Karpas-422 (cell line): ENCODE results near the gene DPCD. TPM values are rescaled to one million over a fixed set of nuclear protein-coding genes. Genes with fewer than 3 reads are reported as not detected.

ENCODE experiments used
- DNase-seq: peaks from one replicate; pipeline ENCODE4 v3.0.0-alpha.2; 2015
- H2AFZ ChIP-seq: fragments of 200-600 bp; sonication (generic); 2 replicates; pipeline ENCODE4 v1.6.1; 2014; ENCODE audit warnings: antibody characterized with exemption, low read length, mixed read lengths
- H3K27ac ChIP-seq: fragments of 200-600 bp; sonication (generic); 2 replicates; pipeline ENCODE4 v1.5.1; 2014; ENCODE audit warnings: mild to moderate bottlenecking, low read length, moderate library complexity
- H3K27me3 ChIP-seq: fragments of 200-600 bp; sonication (generic); 2 replicates; pipeline ENCODE4 v1.6.1; 2014; ENCODE audit warnings: low read length, mixed read lengths
- H3K36me3 ChIP-seq: fragments of 200-600 bp; sonication (generic); 2 replicates; pipeline ENCODE4 v1.6.1; 2014; ENCODE audit warnings: low read length, mixed read lengths; ENCODE audit not compliant: insufficient read depth
- H3K4me1 ChIP-seq: fragments of 200-600 bp; sonication (generic); 2 replicates; pipeline ENCODE4 v1.6.1; 2014; ENCODE audit warnings: mild to moderate bottlenecking, low read length, mixed read lengths
- H3K4me2 ChIP-seq: fragments of 200-600 bp; sonication (generic); 2 replicates; pipeline ENCODE4 v1.6.1; 2014; ENCODE audit warnings: low read length, low read depth, mild to moderate bottlenecking; ENCODE audit not compliant: poor library complexity, severe bottlenecking
- H3K4me3 ChIP-seq: fragments of 200-600 bp; sonication (generic); 2 replicates; pipeline ENCODE4 v1.5.1; 2014; ENCODE audit warnings: mild to moderate bottlenecking, antibody characterized with exemption, low read length, mixed read lengths
- H3K79me2 ChIP-seq: fragments of 200-600 bp; sonication (generic); 2 replicates; pipeline ENCODE4 v1.6.1; 2014; ENCODE audit warnings: mild to moderate bottlenecking, low read length, mixed read lengths
- H3K9ac ChIP-seq: fragments of 200-600 bp; sonication (generic); 2 replicates; pipeline ENCODE4 v1.6.0; 2014; ENCODE audit warnings: low read length
- H3K9me2 ChIP-seq: fragments of 200-600 bp; sonication (generic), shearing (Covaris generic); replicated peaks from 2 replicates; pipeline ENCODE4 v1.6.0; 2014; ENCODE audit warnings: mild to moderate bottlenecking, low read length, moderate library complexity; ENCODE audit not compliant: insufficient read depth
- H3K9me3 ChIP-seq: fragments of 300-700, 200-600 bp; sonication (generic); 2 replicates; pipeline ENCODE4 v1.6.1; 2014; ENCODE audit warnings: low read length, mixed read lengths
- H4K20me1 ChIP-seq: fragments of 200-600 bp; sonication (generic); 2 replicates; pipeline ENCODE4 v1.6.1; 2014; ENCODE audit warnings: mild to moderate bottlenecking, antibody characterized with exemption, low read length, low read depth; ENCODE audit not compliant: insufficient read depth
- total RNA-seq: library from RNA; depleted of rRNA; stranded (reverse); fragments of >200 nt; shearing (Covaris generic); gene quantifications from 2 replicates; pipeline ENCODE4 v1.2.3, GENCODE V29; 2014; ENCODE audit warnings: low replicate concordance

Gene DPCD
- total RNA-seq, 1 experiment from 2014 or later: 15.7 TPM

DNA sequence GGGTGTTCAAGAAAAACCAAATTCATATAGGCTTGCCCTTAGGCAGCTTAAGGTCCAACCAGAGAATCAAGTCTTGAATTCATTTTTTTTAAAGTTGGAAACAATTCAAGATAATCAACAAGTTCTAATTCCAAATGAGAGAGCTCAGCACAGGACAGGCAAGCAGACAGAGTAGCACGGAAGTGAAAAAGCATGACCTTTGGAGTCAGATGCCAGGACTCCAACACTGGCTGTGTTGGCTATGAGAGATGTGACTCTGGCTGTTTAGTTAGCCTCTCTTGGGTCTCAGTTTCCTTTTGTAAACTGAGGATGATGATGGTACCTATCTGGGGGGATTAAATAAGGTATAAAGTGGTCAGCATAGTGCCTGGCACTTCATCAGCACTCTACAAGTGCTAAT is 57.5 kb downstream of the DPCD start:
- no peak overlapping the region for H3K27ac ChIP-seq
- no peaks in the 10 kb centered on the region for H3K9me2 ChIP-seq
- H3K79me2 ChIP-seq: peaks cover 3% of the 10 kb centered on the region; the same call in 1 of the 2 replicates
- no peak overlapping the region for H2AFZ ChIP-seq
- no peak overlapping the region for H3K4me2 ChIP-seq
- H3K9ac ChIP-seq: no peak overlapping the region
- H3K4me1 ChIP-seq: no peaks in the 10 kb centered on the region
- H3K9me3 ChIP-seq: no peaks in the 10 kb centered on the region
- H3K36me3 ChIP-seq: no peaks in the 10 kb centered on the region
- no peaks in the 10 kb centered on the region for H3K27me3 ChIP-seq
- H4K20me1 ChIP-seq: no peaks in the 10 kb centered on the region
- no peak for DNase-seq
- no peak overlapping the region for H3K4me3 ChIP-seq

DNA sequence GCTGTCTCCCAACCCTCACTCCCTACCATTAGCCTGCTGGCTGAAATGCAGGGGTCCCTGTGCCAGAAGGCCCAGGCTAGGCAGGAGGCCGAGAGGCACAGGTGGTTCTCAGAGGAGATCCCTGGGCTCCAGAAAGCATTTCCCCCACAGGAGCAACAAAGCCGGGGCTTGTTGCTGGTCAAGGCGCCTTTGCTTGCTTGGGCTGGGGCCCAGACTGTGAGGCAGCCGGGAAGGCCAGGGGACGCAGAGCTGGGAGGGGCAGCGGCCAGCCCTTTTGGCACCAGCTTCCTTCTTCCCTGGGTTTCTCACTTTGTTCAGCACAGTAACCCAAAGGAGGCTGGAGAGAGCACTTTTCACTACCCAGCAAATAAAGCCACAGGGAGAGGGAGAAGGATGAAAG is 58.2 kb downstream of the DPCD start:
- DNase-seq: no peak
- no peak overlapping the region for H3K4me3 ChIP-seq
- H3K9me3 ChIP-seq: no peaks in the 10 kb centered on the region
- no peaks in the 10 kb centered on the region for H3K36me3 ChIP-seq
- H3K27ac ChIP-seq: no peak overlapping the region
- H3K4me2 ChIP-seq: no peak overlapping the region
- no peak overlapping the region for H3K9ac ChIP-seq
- H3K27me3 ChIP-seq: no peaks in the 10 kb centered on the region
- no peaks in the 10 kb centered on the region for H3K9me2 ChIP-seq
- no peak overlapping the region for H2AFZ ChIP-seq
- H4K20me1 ChIP-seq: no peaks in the 10 kb centered on the region
- H3K79me2 ChIP-seq: peaks cover 3% of the 10 kb centered on the region; the same call in 1 of the 2 replicates
- H3K4me1 ChIP-seq: no peaks in the 10 kb centered on the region

DNA sequence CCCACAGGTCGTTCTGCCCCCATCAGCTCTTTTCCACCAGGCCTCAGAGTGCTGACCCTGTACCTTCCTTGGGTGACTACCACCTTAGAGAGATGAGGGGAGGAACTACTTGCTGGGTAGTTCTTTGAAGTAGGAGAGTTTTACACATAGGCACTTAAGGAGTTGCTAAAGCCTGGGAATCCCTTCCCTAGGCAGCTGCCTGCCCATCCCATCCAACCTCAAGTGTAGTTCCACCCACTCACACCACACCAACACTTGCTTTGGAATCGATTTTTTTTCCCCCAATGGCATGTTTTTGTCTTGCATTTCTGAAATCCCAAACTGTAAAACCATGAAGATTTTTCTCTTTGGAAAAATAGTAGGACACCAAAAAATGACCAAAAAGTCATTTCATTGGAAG is 59.1 kb downstream of the DPCD start:
- H4K20me1 ChIP-seq: no peaks in the 10 kb centered on the region
- no peak overlapping the region for H2AFZ ChIP-seq
- H3K9me3 ChIP-seq: no peaks in the 10 kb centered on the region
- no peaks in the 10 kb centered on the region for H3K27me3 ChIP-seq
- no peaks in the 10 kb centered on the region for H3K9me2 ChIP-seq
- H3K4me3 ChIP-seq: no peak overlapping the region
- H3K9ac ChIP-seq: no peak overlapping the region
- no peak overlapping the region for H3K27ac ChIP-seq
- no peak for DNase-seq
- no peak overlapping the region for H3K4me2 ChIP-seq
- no peaks in the 10 kb centered on the region for H3K36me3 ChIP-seq
- no peaks in the 10 kb centered on the region for H3K4me1 ChIP-seq
- H3K79me2 ChIP-seq: peaks cover 3% of the 10 kb centered on the region; the same call in 1 of the 2 replicates

DNA sequence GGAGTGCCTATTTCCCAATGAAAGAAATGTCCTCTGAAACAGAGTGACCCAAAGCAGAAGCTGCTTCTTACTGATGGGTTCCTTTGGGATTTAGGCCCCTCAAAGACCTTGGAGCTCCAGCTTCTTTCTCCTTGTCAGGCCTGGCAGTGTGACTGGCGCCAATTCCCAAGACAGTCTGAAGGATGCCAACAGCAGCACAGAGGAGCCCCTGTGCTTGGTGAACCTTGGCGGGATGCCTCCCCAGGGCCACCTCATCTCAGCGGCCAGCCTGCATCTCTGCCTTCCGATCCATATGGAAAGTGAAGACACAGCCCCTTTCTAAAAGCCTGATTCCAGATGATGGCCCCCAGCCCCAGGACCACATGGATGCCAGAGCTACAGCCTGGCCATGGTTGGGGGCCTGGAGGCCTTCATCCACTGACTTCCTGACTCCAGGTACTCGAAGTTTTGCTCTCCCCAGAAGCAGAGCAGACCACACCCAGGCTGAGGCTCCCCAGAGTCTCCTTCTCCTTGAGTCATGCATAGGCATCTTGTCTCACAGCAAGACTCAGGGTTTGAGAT is 61.5 kb downstream of the DPCD start:
- Histone ChIP-seq H3K9me3 (no peaks in the 10 kb centered on the region), H4K20me1 (no peaks in the 10 kb centered on the region), H3K79me2 (peaks cover 8% of the 10 kb centered on the region; the same call in 1 of the 2 replicates), H3K27ac (no peak overlapping the region), H3K9me2 (no peaks in the 10 kb centered on the region), H3K27me3 (no peaks in the 10 kb centered on the region), H3K9ac (no peak overlapping the region), H3K4me1 (no peaks in the 10 kb centered on the region), H3K36me3 (no peaks in the 10 kb centered on the region), H3K4me2 (no peak overlapping the region), H3K4me3 (no peak overlapping the region), H2AFZ (no peak overlapping the region)
- DNase-seq: no peak

DNA sequence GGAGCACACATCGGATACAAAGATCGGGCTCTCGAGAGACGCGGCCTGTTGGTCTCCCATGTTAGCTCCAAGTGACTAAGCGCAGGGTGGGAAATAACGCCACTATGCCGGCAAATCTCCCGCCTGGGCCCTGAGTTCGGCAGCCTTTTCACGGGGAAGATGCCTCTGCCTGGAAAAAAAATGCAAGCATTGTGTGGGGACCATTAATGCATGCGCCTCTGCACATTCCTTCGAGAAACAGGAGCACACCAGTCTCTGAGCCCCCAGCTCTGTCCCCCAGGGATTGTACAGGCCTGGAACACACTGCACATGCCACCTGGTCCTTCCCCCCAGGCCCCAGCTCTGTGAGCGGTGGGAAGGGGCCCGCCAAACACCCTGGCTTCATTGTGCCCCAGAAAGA is 62.7 kb downstream of the DPCD start:
- H3K4me3 ChIP-seq: no peak overlapping the region
- H3K79me2 ChIP-seq: peaks cover 6% of the 10 kb centered on the region; the same call in 1 of the 2 replicates
- H4K20me1 ChIP-seq: no peaks in the 10 kb centered on the region
- H3K36me3 ChIP-seq: no peaks in the 10 kb centered on the region
- H3K27me3 ChIP-seq: no peaks in the 10 kb centered on the region
- no peak overlapping the region for H3K4me2 ChIP-seq
- no peaks in the 10 kb centered on the region for H3K9me3 ChIP-seq
- DNase-seq: no peak
- no peak overlapping the region for H2AFZ ChIP-seq
- no peak overlapping the region for H3K27ac ChIP-seq
- no peaks in the 10 kb centered on the region for H3K4me1 ChIP-seq
- no peak overlapping the region for H3K9ac ChIP-seq
- no peaks in the 10 kb centered on the region for H3K9me2 ChIP-seq

DNA sequence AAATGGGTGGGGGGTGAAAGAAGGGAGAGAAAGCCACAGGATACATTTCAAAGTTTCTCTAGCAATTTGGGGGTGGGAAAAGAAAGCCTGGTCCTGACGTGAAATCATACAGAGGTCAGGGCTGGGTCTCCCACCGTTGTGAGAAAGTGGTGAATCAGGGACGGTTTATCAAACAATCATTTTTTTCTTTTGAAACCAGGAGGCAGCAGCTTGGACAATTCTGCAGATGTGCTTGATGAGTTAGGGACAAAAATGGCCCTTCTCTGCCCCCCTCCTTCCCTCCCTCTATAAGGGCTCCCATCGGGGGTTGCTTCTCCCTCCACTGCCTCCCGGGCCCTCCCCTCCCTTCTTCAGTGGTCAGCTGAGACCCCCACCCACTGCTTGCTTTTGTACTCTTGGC is 63.2 kb downstream of the DPCD start:
- H3K4me2 ChIP-seq: no peak overlapping the region
- no peak for DNase-seq
- H4K20me1 ChIP-seq: no peaks in the 10 kb centered on the region
- H3K9ac ChIP-seq: no peak overlapping the region
- no peak overlapping the region for H2AFZ ChIP-seq
- H3K9me3 ChIP-seq: no peaks in the 10 kb centered on the region
- 0 out of 2 replicates have a peak, but pooled peaks cover 6% of the 10 kb centered on the region for H3K79me2 ChIP-seq
- no peak overlapping the region for H3K4me3 ChIP-seq
- no peaks in the 10 kb centered on the region for H3K4me1 ChIP-seq
- no peaks in the 10 kb centered on the region for H3K27me3 ChIP-seq
- H3K9me2 ChIP-seq: no peaks in the 10 kb centered on the region
- no peaks in the 10 kb centered on the region for H3K36me3 ChIP-seq
- no peak overlapping the region for H3K27ac ChIP-seq

DNA sequence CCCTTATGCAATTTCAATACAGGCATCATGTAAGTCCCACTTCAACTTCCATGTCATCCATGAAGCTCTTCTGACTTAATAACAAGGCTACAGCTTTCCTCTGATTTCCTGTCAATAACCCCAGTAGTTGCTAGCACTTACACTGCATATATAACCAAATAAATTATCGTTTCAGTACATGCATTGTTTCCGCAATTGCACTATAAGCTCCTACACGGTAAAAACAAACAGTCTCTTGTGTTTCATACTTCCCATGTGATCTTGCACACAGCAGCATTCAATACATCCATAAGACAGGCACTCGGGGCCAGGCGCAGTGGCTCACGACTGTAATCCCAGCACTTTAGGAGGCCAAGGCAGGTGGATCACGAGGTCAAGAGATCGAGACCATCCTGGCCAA is 65.4 kb downstream of the DPCD start:
- H3K27ac ChIP-seq: no peak overlapping the region
- no peak overlapping the region for H3K4me2 ChIP-seq
- H3K9me2 ChIP-seq: no peaks in the 10 kb centered on the region
- DNase-seq: no peak
- H3K36me3 ChIP-seq: no peaks in the 10 kb centered on the region
- H3K9ac ChIP-seq: no peak overlapping the region
- no peak overlapping the region for H3K4me3 ChIP-seq
- H4K20me1 ChIP-seq: no peaks in the 10 kb centered on the region
- no peaks in the 10 kb centered on the region for H3K9me3 ChIP-seq
- no peaks in the 10 kb centered on the region for H3K27me3 ChIP-seq
- H3K79me2 ChIP-seq: 0 out of 2 replicates have a peak, but pooled peaks cover 6% of the 10 kb centered on the region
- H3K4me1 ChIP-seq: no peaks in the 10 kb centered on the region
- H2AFZ ChIP-seq: no peak overlapping the region

DNA sequence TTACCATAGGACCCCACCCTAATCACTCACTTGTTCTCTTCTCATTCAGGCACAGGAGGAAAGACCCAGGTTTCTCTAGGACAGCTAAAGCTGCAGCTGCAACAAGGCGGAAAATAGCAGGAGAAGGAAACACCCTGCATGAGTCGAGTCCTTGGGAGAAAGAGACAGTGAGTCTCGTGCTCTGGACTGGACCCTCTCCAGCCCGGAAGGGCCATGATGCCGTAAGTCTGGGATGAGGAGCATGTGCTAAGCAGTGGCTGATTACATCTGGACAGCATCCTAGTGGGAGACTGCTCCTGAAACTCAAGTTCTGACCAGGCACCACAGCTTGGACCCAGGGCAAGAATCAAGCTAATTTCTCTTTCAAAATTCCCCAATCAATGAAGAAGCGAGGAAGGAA is 67.4 kb downstream of the DPCD start:
- no peaks in the 10 kb centered on the region for H3K36me3 ChIP-seq
- H3K4me2 ChIP-seq: no peak overlapping the region

More for the DNA sequence above, 67.4 kb downstream of the DPCD start:
- Histone ChIP-seq H3K9me3 (no peaks in the 10 kb centered on the region), H3K79me2 (0 out of 2 replicates have a peak, but pooled peaks cover 6% of the 10 kb centered on the region), H3K4me1 (no peaks in the 10 kb centered on the region), H3K9me2 (no peaks in the 10 kb centered on the region), H3K27ac (no peak overlapping the region), H4K20me1 (no peaks in the 10 kb centered on the region), H3K4me3 (no peak overlapping the region), H3K9ac (no peak overlapping the region), H3K27me3 (no peaks in the 10 kb centered on the region), H2AFZ (no peak overlapping the region)
- no peak for DNase-seq
